HepG2 (cell line): ENCODE results near the gene CLDN9. TPM values are rescaled to one million over a fixed set of nuclear protein-coding genes. Genes with fewer than 3 reads are reported as not detected.

Experiments used
- ARID2 ChIP-seq: sonication (generic); formaldehyde crosslinking; IDR thresholded peaks from 2 replicates; pipeline ENCODE4 v1.8.1; 2022; ENCODE audit warnings: mild to moderate bottlenecking, missing genetic modification reagents, borderline replicate concordance
- CEBPB ChIP-seq: IDR thresholded peaks from 2 replicates; pipeline ENCODE4 v1.6.1; 2011; ENCODE audit warnings: low read depth, low read length, improper control_type of control experiment, borderline replicate concordance
- EEA1 ChIP-seq: sonication (generic); formaldehyde crosslinking; IDR thresholded peaks from 2 replicates; pipeline ENCODE4 v1.5.1; 2020; ENCODE audit warnings: mild to moderate bottlenecking, missing genetic modification reagents, borderline replicate concordance
- GLI4 ChIP-seq: sonication (generic); formaldehyde crosslinking; IDR thresholded peaks from 2 replicates; pipeline ENCODE4 v1.5.1; 2020; ENCODE audit warnings: missing genetic modification reagents, mild to moderate bottlenecking, moderate library complexity, borderline replicate concordance
- GZF1 ChIP-seq: sonication (generic); formaldehyde crosslinking; IDR thresholded peaks from 2 replicates; pipeline ENCODE4 v1.5.1; 2020; ENCODE audit warnings: mild to moderate bottlenecking, missing genetic modification reagents
- JUNB ChIP-seq: sonication (generic); formaldehyde crosslinking; IDR thresholded peaks from 2 replicates; pipeline ENCODE4 v1.8.0; 2022; ENCODE audit warnings: missing genetic modification reagents, mild to moderate bottlenecking, borderline replicate concordance
- KMT2B ChIP-seq: IDR thresholded peaks from 2 replicates; pipeline ENCODE4 v1.6.1; 2016; ENCODE audit warnings: missing genetic modification reagents, missing compliant biosample characterization
- MLLT10 ChIP-seq: sonication (generic); formaldehyde crosslinking; IDR thresholded peaks from 2 replicates; pipeline ENCODE4 v1.4.0; 2020; ENCODE audit warnings: missing genetic modification reagents
- MZF1 ChIP-seq: sonication (generic); formaldehyde crosslinking; IDR thresholded peaks from 2 replicates; pipeline ENCODE4 v1.8.1; 2023; ENCODE audit warnings: mild to moderate bottlenecking, missing genetic modification reagents, borderline replicate concordance
- PTBP1 ChIP-seq: fragments of 200-400 bp; formaldehyde crosslinking; IDR thresholded peaks from 2 replicates; pipeline ENCODE4 v1.6.1; 2018; ENCODE audit warnings: low read length, low read depth; ENCODE audit not compliant: poor library complexity, severe bottlenecking
- SCMH1 ChIP-seq: sonication (generic); formaldehyde crosslinking; IDR thresholded peaks from 2 replicates; pipeline ENCODE4 v1.9.0; 2021; ENCODE audit warnings: missing genetic modification reagents, mild to moderate bottlenecking, borderline replicate concordance
- SRY ChIP-seq: sonication (generic); formaldehyde crosslinking; IDR thresholded peaks from 2 replicates; pipeline ENCODE4 v1.8.0; 2022; ENCODE audit warnings: mild to moderate bottlenecking, missing genetic modification reagents
- ZBTB38 ChIP-seq: sonication (generic); formaldehyde crosslinking; IDR thresholded peaks from 2 replicates; pipeline ENCODE4 v1.5.1; 2020; ENCODE audit warnings: mild to moderate bottlenecking, missing genetic modification reagents
- ZNF251 ChIP-seq: sonication (generic); formaldehyde crosslinking; IDR thresholded peaks from 2 replicates; pipeline ENCODE4 v1.9.0; 2021; ENCODE audit warnings: mild to moderate bottlenecking, missing genetic modification reagents
- ZNF451 ChIP-seq: sonication (generic); formaldehyde crosslinking; IDR thresholded peaks from 2 replicates; pipeline ENCODE4 v1.5.0; 2020; ENCODE audit warnings: mild to moderate bottlenecking, missing genetic modification reagents
- ZNF598 ChIP-seq: sonication (generic); formaldehyde crosslinking; IDR thresholded peaks from 2 replicates; pipeline ENCODE4 v1.5.1; 2020; ENCODE audit warnings: mild to moderate bottlenecking, missing genetic modification reagents, borderline replicate concordance
- ZNF776 ChIP-seq: sonication (generic); formaldehyde crosslinking; IDR thresholded peaks from 2 replicates; pipeline ENCODE4 v1.4.0; 2020; ENCODE audit warnings: mild to moderate bottlenecking, missing genetic modification reagents
- ZNF777 ChIP-seq: sonication (generic); formaldehyde crosslinking; IDR thresholded peaks from 2 replicates; pipeline ENCODE4 v1.4.0; 2020; ENCODE audit warnings: missing genetic modification reagents
- ZNF788 ChIP-seq: sonication (generic); formaldehyde crosslinking; IDR thresholded peaks from 2 replicates; pipeline ENCODE4 v1.5.0; 2020; ENCODE audit warnings: mild to moderate bottlenecking, missing genetic modification reagents, borderline replicate concordance
- polyA plus RNA-seq, 8 experiments: library from polyadenylated mRNA; depleted of rRNA in 3 of 8; stranded (reverse) in 7 of 8; unstranded in 1 of 8; fragments of >200 nt; fragmentation: Illumina TruSeq in 4 of 8; extraction: Trizol in 4 of 8; gene quantifications; 2 replicates each; pipeline versions ENCODE4 v1.2.1 to v1.2.3, GENCODE V29; 2011 to 2016; ENCODE audit warnings: low read depth in 4 of 8, missing spikeins in 1 of 8, mixed read lengths in 1 of 8; ENCODE audit not compliant: insufficient read depth in 1 of 8
- total RNA-seq, 5 experiments: library from RNA; depleted of rRNA; stranded (reverse); fragments of >200 nt; fragmentation: Illumina TruSeq; extraction: Trizol; gene quantifications; 2 replicates each; pipeline ENCODE4 v1.2.3, GENCODE V29; 2016; ENCODE audit warnings: low read depth in 1 of 5
- TF ChIP-seq, protein P1 (sequence below): IDR thresholded peaks from 2 replicates; pipeline ENCODE4 v1.6.1; 2012; ENCODE audit warnings: low read length, improper control_type of control experiment
- TF ChIP-seq, protein P2 (sequence below): fragments of 450-650 bp; IDR thresholded peaks from 2 replicates; pipeline ENCODE4 v1.6.1; 2017; ENCODE audit warnings: mild to moderate bottlenecking
- TF ChIP-seq, protein P3 (sequence below): sonication (generic); formaldehyde crosslinking; conservative IDR thresholded peaks from 2 replicates; pipeline ENCODE4 v1.8.1; 2023; ENCODE audit warnings: missing genetic modification reagents

Gene CLDN9
- total and polyA plus RNA-seq, 2 of the 13 experiments (the other 11 are each of a cell fraction or from before 2014, with no cell fraction given) = 0.15 to 0.26 TPM

DNA sequence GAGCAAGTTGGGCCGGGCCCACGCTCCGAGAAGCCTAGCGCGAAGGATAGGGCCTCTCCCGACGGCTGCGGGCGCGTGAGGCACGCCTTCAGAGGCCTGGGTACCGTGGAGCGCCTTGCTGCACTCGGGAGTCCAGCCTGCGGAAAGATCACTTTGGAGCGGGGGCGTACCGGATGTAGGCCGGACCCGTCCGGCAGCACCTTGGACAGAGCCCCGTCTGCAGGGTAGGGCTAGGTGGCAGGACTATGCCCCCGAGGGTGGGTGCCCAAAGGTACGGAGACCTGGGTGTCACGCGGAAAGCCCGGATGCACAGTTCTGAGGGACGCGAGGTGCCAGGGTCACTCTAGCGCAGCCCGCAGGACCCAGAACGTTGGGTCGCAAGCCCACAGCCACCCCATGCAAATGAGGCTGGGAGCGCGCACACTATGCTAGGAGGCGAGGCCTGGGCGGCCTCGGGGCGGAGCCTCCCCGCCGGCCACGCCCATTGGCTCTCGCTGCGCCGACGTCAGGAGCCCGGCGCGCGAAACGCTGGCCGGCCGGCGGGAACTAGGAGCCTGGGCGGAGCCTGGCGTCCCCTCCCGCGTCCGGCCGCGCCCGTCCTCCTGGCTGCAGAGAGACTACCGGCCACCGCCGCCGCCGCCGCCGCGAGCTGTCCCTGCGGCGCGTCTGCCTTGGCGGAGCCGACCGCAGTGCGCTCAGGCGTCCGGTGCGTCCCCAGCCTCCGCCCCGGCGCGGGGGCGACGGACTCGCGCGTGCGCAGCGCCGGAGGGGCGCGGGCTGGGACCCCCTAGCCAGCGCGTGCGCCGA, 43.8 kb upstream of the CLDN9 start, which contains the start of gene PAQR4 (continued):
- TF ChIP-seq, protein P1, sequence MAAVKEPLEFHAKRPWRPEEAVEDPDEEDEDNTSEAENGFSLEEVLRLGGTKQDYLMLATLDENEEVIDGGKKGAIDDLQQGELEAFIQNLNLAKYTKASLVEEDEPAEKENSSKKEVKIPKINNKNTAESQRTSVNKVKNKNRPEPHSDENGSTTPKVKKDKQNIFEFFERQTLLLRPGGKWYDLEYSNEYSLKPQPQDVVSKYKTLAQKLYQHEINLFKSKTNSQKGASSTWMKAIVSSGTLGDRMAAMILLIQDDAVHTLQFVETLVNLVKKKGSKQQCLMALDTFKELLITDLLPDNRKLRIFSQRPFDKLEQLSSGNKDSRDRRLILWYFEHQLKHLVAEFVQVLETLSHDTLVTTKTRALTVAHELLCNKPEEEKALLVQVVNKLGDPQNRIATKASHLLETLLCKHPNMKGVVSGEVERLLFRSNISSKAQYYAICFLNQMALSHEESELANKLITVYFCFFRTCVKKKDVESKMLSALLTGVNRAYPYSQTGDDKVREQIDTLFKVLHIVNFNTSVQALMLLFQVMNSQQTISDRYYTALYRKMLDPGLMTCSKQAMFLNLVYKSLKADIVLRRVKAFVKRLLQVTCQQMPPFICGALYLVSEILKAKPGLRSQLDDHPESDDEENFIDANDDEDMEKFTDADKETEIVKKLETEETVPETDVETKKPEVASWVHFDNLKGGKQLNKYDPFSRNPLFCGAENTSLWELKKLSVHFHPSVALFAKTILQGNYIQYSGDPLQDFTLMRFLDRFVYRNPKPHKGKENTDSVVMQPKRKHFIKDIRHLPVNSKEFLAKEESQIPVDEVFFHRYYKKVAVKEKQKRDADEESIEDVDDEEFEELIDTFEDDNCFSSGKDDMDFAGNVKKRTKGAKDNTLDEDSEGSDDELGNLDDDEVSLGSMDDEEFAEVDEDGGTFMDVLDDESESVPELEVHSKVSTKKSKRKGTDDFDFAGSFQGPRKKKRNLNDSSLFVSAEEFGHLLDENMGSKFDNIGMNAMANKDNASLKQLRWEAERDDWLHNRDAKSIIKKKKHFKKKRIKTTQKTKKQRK = no peak
- TF ChIP-seq SCMH1 (CRISPR knock-in tag) = no peak
- no peak for TF ChIP-seq PTBP1
- TF ChIP-seq, protein P2, sequence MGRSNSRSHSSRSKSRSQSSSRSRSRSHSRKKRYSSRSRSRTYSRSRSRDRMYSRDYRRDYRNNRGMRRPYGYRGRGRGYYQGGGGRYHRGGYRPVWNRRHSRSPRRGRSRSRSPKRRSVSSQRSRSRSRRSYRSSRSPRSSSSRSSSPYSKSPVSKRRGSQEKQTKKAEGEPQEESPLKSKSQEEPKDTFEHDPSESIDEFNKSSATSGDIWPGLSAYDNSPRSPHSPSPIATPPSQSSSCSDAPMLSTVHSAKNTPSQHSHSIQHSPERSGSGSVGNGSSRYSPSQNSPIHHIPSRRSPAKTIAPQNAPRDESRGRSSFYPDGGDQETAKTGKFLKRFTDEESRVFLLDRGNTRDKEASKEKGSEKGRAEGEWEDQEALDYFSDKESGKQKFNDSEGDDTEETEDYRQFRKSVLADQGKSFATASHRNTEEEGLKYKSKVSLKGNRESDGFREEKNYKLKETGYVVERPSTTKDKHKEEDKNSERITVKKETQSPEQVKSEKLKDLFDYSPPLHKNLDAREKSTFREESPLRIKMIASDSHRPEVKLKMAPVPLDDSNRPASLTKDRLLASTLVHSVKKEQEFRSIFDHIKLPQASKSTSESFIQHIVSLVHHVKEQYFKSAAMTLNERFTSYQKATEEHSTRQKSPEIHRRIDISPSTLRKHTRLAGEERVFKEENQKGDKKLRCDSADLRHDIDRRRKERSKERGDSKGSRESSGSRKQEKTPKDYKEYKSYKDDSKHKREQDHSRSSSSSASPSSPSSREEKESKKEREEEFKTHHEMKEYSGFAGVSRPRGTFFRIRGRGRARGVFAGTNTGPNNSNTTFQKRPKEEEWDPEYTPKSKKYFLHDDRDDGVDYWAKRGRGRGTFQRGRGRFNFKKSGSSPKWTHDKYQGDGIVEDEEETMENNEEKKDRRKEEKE = no peak
- TF ChIP-seq JUNB = no peak
- TF ChIP-seq MLLT10 = no peak
- peak; percentile 74; the same call in 1 of the 2 replicates for TF ChIP-seq ZNF251
- peak; percentile 92 for TF ChIP-seq ZNF777
- TF ChIP-seq ZNF788 (CRISPR knock-in tag) = peak; percentile 96
- peak; percentile 61; the same call in 1 of the 2 replicates for TF ChIP-seq ZNF598 (CRISPR knock-in tag)
- peak; percentile 99 for TF ChIP-seq SRY (CRISPR knock-in tag)
- TF ChIP-seq ZNF451 (CRISPR knock-in tag) = peak; percentile 62
- peak; percentile 93 for TF ChIP-seq ZBTB38 (CRISPR knock-in tag)
- TF ChIP-seq MZF1 = peak; percentile 86; the same call in 1 of the 2 replicates
- TF ChIP-seq ZNF776 (CRISPR knock-in tag) = peak; percentile 87; the same call in 1 of the 2 replicates
- TF ChIP-seq, protein P3, sequence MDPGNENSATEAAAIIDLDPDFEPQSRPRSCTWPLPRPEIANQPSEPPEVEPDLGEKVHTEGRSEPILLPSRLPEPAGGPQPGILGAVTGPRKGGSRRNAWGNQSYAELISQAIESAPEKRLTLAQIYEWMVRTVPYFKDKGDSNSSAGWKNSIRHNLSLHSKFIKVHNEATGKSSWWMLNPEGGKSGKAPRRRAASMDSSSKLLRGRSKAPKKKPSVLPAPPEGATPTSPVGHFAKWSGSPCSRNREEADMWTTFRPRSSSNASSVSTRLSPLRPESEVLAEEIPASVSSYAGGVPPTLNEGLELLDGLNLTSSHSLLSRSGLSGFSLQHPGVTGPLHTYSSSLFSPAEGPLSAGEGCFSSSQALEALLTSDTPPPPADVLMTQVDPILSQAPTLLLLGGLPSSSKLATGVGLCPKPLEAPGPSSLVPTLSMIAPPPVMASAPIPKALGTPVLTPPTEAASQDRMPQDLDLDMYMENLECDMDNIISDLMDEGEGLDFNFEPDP = 0 out of 2 replicates have a peak, but pooled peaks have one; percentile 95
- TF ChIP-seq CEBPB = no peak
- peak; percentile 68; the same call in 1 of the 2 replicates for TF ChIP-seq EEA1
- TF ChIP-seq GLI4 = peak; percentile 98
- peak; percentile 93 for TF ChIP-seq GZF1 (CRISPR knock-in tag)
- TF ChIP-seq KMT2B (CRISPR knock-in tag) = peak; percentile 90
- peak; percentile 81; the same call in 1 of the 2 replicates for TF ChIP-seq ARID2 (CRISPR knock-in tag)
